C4-2B (cell line): Measurements from ENCODE around the gene HSBP1.

Experiments used
- CTCF ChIP-seq: fragments of 450-650 bp; conservative IDR thresholded peaks from 2 replicates; pipeline ENCODE4 v1.5.1; 2017; ENCODE audit warnings: mild to moderate bottlenecking
- ZFX ChIP-seq: fragments of 450-650 bp; IDR thresholded peaks from 2 replicates; pipeline ENCODE4 v1.6.1; 2017

GRCh38 chr16:83802554-83803205 is 5.1 kb upstream of the HSBP1 start:
- TF ChIP-seq ZFX (no peak), CTCF (no peak)
